Small intestine (tissue), 7 donors: ENCODE measurements around the gene RAB40B. TPM values are rescaled to one million over a fixed set of nuclear protein-coding genes. Genes with fewer than 3 reads are reported as not detected.

Source experiments
- DNase-seq, 2 donors: peaks; one replicate each; pipeline versions ENCODE4 v3.0.0 to v3.0.0-alpha.2; 2013
- FAIRE-seq: peaks from 2 replicates; lab custom pipeline; 2012; peaks lifted over from hg19 to GRCh38; lab: Jason Lieb, UNC
- H3K27ac ChIP-seq, 3 donors: one replicate each; pipeline ENCODE4 v1.5.1; 2013; ENCODE audit warnings: low read length in 2 of 3, mild to moderate bottlenecking in 2 of 3, control low read depth in 1 of 3, inconsistent platforms in 1 of 3, low read depth in 1 of 3, moderate library complexity in 1 of 3
- H3K27me3 ChIP-seq, 3 donors: one replicate each; pipeline ENCODE4 v1.6.1; 2013; ENCODE audit warnings: low read length in 3 of 3, inconsistent platforms in 1 of 3; ENCODE audit not compliant: control insufficient read depth in 3 of 3, insufficient read depth in 3 of 3
- H3K36me3 ChIP-seq, 3 donors: one replicate each; pipeline ENCODE4 v1.6.1; 2013; ENCODE audit warnings: low read length in 3 of 3, inconsistent platforms in 1 of 3, low read depth in 1 of 3, mild to moderate bottlenecking in 1 of 3, moderate library complexity in 1 of 3; ENCODE audit not compliant: control insufficient read depth in 3 of 3, insufficient read depth in 2 of 3
- H3K4me1 ChIP-seq, 3 donors: one replicate each; pipeline ENCODE4 v1.6.1; 2013; ENCODE audit warnings: low read length in 2 of 3, inconsistent platforms in 1 of 3, low read depth in 1 of 3, mild to moderate bottlenecking in 1 of 3, moderate library complexity in 1 of 3; ENCODE audit not compliant: control insufficient read depth in 3 of 3, insufficient read depth in 2 of 3
- H3K4me3 ChIP-seq, 3 donors: one replicate each; pipeline ENCODE4 v1.5.1; 2013; ENCODE audit warnings: low read length in 3 of 3, control low read depth in 1 of 3, inconsistent platforms in 1 of 3, low read depth in 1 of 3, mild to moderate bottlenecking in 1 of 3, moderate library complexity in 1 of 3
- H3K9me3 ChIP-seq, 2 donors: one replicate each; pipeline ENCODE4 v1.6.1; 2013; ENCODE audit warnings: low read depth in 1 of 2, low read length in 1 of 2; ENCODE audit not compliant: control insufficient read depth in 2 of 2, insufficient read depth in 1 of 2
- WGBS, 3 donors: extraction: QIAGEN DNeasy Blood & Tissue Kit; methylation state at CpG; one replicate each; pipeline ENCODE4 v1.1.7; 2013; 5-methylcytosine and 5-hydroxymethylcytosine counted together
- polyA plus RNA-seq, 4 donors: library from polyadenylated mRNA; stranded (reverse) in 3 of 4; unstranded in 1 of 4; fragments of 200-250 nt in 3 of 4; fragments of 120-200 nt in 1 of 4; gene quantifications; one replicate each; pipeline versions ENCODE4 v1.2.1 to v1.2.3, GENCODE V29; 2013
- donor health status: healthy with polysubstance abuse.
- donor health status: control.
- donor health status: control.
- donor health status: Bipolar disorder and iron deficiency.
- donor health status: healthy.

RAB40B gene
- polyA plus RNA-seq, 4 donors: 8.1 to 24.5 (median 13.9) TPM

- no peak overlapping the region for H3K27ac ChIP-seq
- FAIRE-seq (no peak), DNase-seq (no peak)
- no peaks in the 10 kb centered on the region for H3K4me1 ChIP-seq
- no peaks in the 10 kb centered on the region for H3K27me3 ChIP-seq
- peaks cover 11 to 84% (median 17%) of the 10 kb centered on the region in 3 donors for H3K36me3 ChIP-seq
- H3K4me3 ChIP-seq: no peak overlapping the region
- WGBS, 3 donors: 85 to 94% (median 90%) methylated on average over 15 of the region's 15 CpGs
- H3K9me3 ChIP-seq: no peaks in the 10 kb centered on the region
Measured at GRCh38 chr17:82623707-82624106, 74.8 kb downstream of the RAB40B start.

- Histone ChIP-seq H3K27ac (no peak overlapping the region), H3K4me1 (no peaks in the 10 kb centered on the region), H3K4me3 (no peak overlapping the region), H3K27me3 (no peaks in the 10 kb centered on the region), H3K9me3 (no peaks in the 10 kb centered on the region), H3K36me3 (peaks cover 26 to 82% (median 27%) of the 10 kb centered on the region in 3 donors)
- no peak for DNase-seq
- no peak for FAIRE-seq
- WGBS, 3 donors: 82 to 95% (median 92%) methylated on average over 9 to 10 of the region's 10 CpGs
Measured at GRCh38 chr17:82619641-82620040, 78.9 kb downstream of the RAB40B start.

- 91 to 94% (median 92%) methylated on average over 7 of the region's 7 CpGs for WGBS, 3 donors
- Histone ChIP-seq H3K36me3 (peaks cover 26 to 79% (median 26%) of the 10 kb centered on the region in 3 donors), H3K9me3 (no peaks in the 10 kb centered on the region), H3K4me3 (no peak overlapping the region), H3K27me3 (no peaks in the 10 kb centered on the region), H3K27ac (no peak overlapping the region), H3K4me1 (no peaks in the 10 kb centered on the region)
- FAIRE-seq (no peak), DNase-seq (no peak)
Measured at GRCh38 chr17:82619211-82619610, 79.3 kb downstream of the RAB40B start.

- no peak overlapping the region for H3K27ac ChIP-seq
- no peaks in the 10 kb centered on the region for H3K27me3 ChIP-seq
- no peak for DNase-seq
- no peaks in the 10 kb centered on the region for H3K9me3 ChIP-seq
- H3K4me3 ChIP-seq: no peak overlapping the region
- WGBS, 3 donors: 88 to 89% (median 88%) methylated on average over 22 of the region's 22 CpGs
- H3K36me3 ChIP-seq: peaks cover 23 to 79% (median 24%) of the 10 kb centered on the region in 3 donors
- FAIRE-seq: no peak
- H3K4me1 ChIP-seq: no peaks in the 10 kb centered on the region
Measured at GRCh38 chr17:82616021-82616711, 82.3 kb downstream of the RAB40B start.

- Histone ChIP-seq H3K27ac (no peak overlapping the region), H3K27me3 (no peaks in the 10 kb centered on the region), H3K36me3 (peaks cover 23 to 84% (median 24%) of the 10 kb centered on the region in 3 donors), H3K4me3 (no peak overlapping the region), H3K4me1 (no peaks in the 10 kb centered on the region), H3K9me3 (no peaks in the 10 kb centered on the region)
- DNase-seq: no peak
- 92 to 93% (median 93%) methylated on average over 45 of the region's 45 CpGs for WGBS, 3 donors
- FAIRE-seq: no peak
Measured at GRCh38 chr17:82615084-82616020, 83.1 kb downstream of the RAB40B start.

- 82 to 96% (median 92%) methylated on average over 7 to 21 of the region's 22 CpGs for WGBS, 3 donors
- no peak overlapping the region for H3K27ac ChIP-seq
- DNase-seq: no peak
- no peak overlapping the region for H3K4me3 ChIP-seq
- H3K27me3 ChIP-seq: no peaks in the 10 kb centered on the region
- H3K4me1 ChIP-seq: no peaks in the 10 kb centered on the region
- H3K36me3 ChIP-seq: peaks cover 18 to 78% (median 24%) of the 10 kb centered on the region in 3 donors
- H3K9me3 ChIP-seq: no peaks in the 10 kb centered on the region
- FAIRE-seq: no peak
Measured at GRCh38 chr17:82614095-82614631, 84.3 kb downstream of the RAB40B start.

GRCh38 chr17:82613283-82614094 lies 85.0 kb downstream of the RAB40B start:
- 91 to 92% (median 92%) methylated on average over 37 of the region's 37 CpGs for WGBS, 3 donors
- FAIRE-seq (no peak), DNase-seq (no peak)
- no peak overlapping the region for H3K4me3 ChIP-seq
- no peak overlapping the region for H3K27ac ChIP-seq
- no peaks in the 10 kb centered on the region for H3K9me3 ChIP-seq
- H3K36me3 ChIP-seq: peaks cover 19 to 77% (median 24%) of the 10 kb centered on the region in 3 donors
- no peaks in the 10 kb centered on the region for H3K27me3 ChIP-seq
- no peaks in the 10 kb centered on the region for H3K4me1 ChIP-seq
